ENCODE results near the gene SFTA2.

GRCh38 chr6:30907758-30908591 lies 24.0 kb downstream of the SFTA2 start, which contains the start of gene GTF2H4:
- TF ChIP-seq CTCF (conservative IDR thresholded peaks at IDR 0.05; ENCODE audit: low read depth, low read length) (no peak), EZH2 (IDR thresholded peaks at IDR 0.05; ENCODE audit: borderline replicate concordance, low read depth, low read length, poor library complexity, severe bottlenecking) (no peak)

All from A673 (cell line).